Astrocyte of the cerebellum (primary cell): Measurements from ENCODE around the gene EXTL1.

Experiments used
- DNase-seq: peaks from one replicate; pipeline ENCODE4 v3.0.0-alpha.2; 2011; ENCODE audit warnings: low read depth
- H3K4me3 ChIP-seq: 2 replicates; pipeline ENCODE4 v1.5.1; 2011; ENCODE audit warnings: mild to moderate bottlenecking, low read depth, low read length, moderate library complexity
- in situ Hi-C: cut with HindIII; loops from 2 replicates; pipeline ENCODE4 v1.10.0; 2017; ENCODE audit warnings: low sequenced_read_pairs
- TF ChIP-seq, protein P1 (sequence below): IDR thresholded peaks from 2 replicates; pipeline ENCODE4 v1.5.1; 2012; ENCODE audit warnings: low read length, low read depth, moderate library complexity, mild to moderate bottlenecking; ENCODE audit errors: missing control alignments

EXTL1 gene, protein sequence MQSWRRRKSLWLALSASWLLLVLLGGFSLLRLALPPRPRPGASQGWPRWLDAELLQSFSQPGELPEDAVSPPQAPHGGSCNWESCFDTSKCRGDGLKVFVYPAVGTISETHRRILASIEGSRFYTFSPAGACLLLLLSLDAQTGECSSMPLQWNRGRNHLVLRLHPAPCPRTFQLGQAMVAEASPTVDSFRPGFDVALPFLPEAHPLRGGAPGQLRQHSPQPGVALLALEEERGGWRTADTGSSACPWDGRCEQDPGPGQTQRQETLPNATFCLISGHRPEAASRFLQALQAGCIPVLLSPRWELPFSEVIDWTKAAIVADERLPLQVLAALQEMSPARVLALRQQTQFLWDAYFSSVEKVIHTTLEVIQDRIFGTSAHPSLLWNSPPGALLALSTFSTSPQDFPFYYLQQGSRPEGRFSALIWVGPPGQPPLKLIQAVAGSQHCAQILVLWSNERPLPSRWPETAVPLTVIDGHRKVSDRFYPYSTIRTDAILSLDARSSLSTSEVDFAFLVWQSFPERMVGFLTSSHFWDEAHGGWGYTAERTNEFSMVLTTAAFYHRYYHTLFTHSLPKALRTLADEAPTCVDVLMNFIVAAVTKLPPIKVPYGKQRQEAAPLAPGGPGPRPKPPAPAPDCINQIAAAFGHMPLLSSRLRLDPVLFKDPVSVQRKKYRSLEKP

DNA sequence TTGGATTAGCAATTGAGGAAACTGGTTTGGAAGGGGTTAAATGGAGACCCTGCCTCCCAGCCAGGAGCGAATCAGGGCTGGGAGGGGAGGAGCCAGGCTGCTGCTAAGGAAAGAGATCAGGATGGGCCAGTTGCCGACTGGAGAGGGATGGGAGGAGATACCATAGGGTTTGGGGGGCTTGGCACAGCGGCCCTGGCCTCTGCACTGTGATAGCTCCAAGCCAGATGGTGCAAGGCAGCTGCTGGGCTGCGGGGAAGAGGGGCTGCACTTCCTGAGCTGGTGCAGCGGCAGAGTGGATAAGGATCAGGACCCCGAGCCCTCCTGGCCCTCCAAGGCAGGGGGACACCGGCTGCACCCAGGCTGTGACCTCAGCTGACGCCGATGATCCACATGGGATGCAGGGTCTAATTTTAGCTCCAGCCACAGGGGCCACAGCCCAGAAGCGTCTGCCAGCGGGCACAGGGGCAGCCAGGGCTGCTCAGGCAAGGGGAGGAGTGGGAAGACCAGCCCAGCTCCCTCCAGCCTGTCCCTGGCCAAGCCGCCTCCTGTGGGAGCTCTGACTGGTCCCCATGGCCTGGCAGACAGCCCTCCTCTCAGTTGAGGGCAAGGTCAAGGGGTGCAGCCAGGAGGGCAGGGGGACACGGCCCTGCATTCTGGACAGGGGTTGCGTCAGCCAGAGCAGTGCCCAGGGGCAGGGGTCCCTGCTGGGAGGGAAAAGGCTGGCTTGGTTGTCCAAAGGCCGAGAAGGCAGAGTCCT, at the start of gene EXTL1:
Gene EXTL1, plus strand, starts transcription at position 129 of the 757 bp plus-strand sequence. CDS start 872 bp downstream, outside the sequence.
- DNase-seq, result no peak
- in situ Hi-C loops, result no loop called here
- peak within 1 kb of the TSS; percentile 39 for H3K4me3 ChIP-seq
- TF ChIP-seq, protein P1, sequence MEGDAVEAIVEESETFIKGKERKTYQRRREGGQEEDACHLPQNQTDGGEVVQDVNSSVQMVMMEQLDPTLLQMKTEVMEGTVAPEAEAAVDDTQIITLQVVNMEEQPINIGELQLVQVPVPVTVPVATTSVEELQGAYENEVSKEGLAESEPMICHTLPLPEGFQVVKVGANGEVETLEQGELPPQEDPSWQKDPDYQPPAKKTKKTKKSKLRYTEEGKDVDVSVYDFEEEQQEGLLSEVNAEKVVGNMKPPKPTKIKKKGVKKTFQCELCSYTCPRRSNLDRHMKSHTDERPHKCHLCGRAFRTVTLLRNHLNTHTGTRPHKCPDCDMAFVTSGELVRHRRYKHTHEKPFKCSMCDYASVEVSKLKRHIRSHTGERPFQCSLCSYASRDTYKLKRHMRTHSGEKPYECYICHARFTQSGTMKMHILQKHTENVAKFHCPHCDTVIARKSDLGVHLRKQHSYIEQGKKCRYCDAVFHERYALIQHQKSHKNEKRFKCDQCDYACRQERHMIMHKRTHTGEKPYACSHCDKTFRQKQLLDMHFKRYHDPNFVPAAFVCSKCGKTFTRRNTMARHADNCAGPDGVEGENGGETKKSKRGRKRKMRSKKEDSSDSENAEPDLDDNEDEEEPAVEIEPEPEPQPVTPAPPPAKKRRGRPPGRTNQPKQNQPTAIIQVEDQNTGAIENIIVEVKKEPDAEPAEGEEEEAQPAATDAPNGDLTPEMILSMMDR, result no peak

DNA sequence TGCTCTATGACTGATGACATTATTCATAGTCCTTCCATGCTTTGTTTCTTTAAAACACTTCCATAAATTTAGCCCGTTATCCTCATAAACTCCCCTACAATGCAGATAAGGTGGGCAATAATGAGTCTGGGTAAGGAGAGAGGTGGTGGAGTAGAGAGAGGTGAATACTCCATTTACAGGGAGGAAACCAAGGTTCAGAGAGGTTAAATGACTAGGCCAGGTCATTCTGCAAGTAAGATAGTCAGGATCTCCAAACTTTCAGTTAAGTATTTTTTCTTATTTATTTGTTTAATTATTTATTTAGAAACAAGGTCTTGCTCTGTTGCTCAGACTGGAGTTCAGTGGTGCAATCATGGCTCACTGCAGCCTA, 49.8 kb upstream of the EXTL1 start:
- in situ Hi-C loops, result no loop called here
- no peak for DNase-seq
- TF ChIP-seq, protein P1, result no peak
- H3K4me3 ChIP-seq, result no peak overlapping the region

DNA sequence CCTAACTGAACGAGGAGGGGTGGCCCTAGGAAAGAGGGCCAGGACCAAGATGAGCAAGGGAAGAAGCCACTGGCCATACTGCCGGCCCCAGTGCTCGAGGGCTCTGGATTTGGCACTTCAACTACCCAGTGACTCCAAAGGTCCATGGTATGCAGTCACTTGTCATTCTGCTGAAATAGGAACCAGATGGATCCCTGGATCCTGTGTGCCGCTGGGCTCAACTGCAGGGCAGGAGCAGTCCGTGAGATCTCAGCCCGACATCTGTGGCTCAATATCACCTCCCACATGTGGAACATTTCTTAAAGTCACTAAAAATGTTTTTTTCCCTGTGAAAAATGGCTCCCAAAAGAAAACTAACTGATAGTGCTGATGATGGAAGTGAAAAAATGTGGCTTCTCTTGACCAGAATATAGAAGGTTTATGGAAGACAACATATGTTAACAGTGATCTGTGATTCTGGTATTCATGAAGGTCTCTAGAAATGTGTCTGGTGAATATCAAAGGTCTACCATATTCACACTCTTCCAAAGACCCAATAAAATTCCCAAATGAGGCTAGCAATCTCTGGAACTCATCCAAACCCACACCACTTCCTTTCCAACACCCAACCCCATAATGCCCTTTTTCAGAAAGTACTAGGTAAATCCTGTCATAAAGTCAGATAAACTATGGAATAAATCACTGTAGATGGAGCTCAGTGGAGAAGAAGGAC, 47.8 kb upstream of the EXTL1 start:
- TF ChIP-seq, protein P1, result no peak
- no peak overlapping the region for H3K4me3 ChIP-seq
- in situ Hi-C loops, result no loop called here
- no peak for DNase-seq

DNA sequence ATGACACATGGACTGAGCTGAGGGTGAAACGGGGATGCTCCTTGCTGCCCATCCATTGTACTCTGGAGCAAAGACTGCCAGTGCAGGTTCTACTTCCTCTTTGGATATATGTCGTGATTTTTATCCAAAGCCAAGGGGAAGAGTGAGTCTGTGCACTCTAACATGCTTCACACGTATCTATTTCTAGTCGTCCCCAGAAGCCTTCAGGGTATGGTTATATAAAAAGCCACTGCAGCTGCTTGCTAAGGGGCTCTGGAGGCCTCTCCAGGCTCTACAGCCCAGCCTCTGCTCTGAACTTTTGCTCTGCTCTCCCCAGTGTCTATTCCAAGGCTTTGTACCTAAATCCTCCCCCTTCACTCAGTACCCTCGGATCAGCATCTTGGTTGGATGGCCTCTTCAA, 43.8 kb upstream of the EXTL1 start:
- TF ChIP-seq, protein P1, result no peak
- DNase-seq, result no peak
- in situ Hi-C loops, result no loop called here

DNA sequence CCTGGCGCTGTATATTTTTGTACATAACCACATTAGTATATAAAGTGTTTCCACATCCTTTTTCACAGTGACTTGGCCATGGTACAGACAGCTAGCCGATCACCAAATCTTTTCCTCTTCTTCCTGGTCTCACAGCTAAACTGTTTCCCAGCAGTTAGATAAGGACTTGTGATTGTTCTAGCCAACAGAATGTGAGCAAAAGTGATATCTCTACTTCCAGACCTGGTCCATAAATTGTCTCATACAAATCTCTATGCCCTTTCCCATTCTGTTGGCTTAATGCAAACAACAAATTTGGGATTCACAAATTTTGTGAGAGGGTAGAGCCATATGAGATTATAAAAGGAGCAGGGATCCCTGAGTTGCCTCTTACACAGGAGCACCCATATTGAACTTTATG, 43.2 kb upstream of the EXTL1 start:
- no peak for DNase-seq
- no peak overlapping the region for H3K4me3 ChIP-seq
- TF ChIP-seq, protein P1, result no peak
- in situ Hi-C loops, result no loop called here

More for the DNA sequence above, 43.8 kb upstream of the EXTL1 start:
- H3K4me3 ChIP-seq, result no peak overlapping the region

DNA sequence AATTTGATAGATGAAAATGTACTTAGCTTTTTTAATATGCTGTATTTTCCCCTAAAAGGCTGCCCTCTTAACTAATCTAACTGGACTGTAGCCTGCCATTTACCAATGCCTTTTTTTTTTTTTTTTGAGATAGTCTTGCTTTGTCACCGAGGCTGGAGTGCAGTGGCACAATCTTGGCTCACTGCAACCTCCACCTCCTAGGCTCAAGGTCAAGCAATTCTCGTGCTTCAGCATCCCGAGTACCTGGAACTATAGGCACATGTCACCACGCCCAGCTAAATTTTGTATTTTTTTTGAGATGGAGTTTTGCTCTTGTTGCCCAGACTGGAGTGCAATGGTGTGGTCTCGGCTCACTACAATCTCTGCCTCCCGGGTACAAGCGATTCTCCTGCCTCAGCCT, 42.4 kb upstream of the EXTL1 start:
- TF ChIP-seq, protein P1, result no peak
- DNase-seq, result no peak
- in situ Hi-C loops, result no loop called here
- no peak overlapping the region for H3K4me3 ChIP-seq
